ENCODE measurements around the gene GAS2L2.

DNA sequence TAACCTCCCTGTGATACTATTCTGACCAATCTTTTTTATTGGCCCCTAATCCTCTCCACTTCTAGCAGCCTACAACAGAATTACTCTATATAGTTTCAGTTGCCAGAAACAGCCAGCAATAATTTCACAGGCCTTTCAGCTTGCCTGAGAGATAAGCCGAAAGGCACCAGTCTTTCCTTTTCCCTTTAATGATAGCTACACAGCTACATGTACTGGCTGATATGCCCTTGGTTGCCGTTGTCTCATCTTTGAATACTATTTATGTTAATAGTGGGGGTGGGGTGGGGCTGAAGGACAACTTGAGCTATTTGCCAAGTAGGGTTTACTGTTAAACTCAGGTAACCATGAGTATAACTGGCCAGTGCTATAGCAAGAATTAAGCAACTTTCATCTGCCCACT lies 57.4 kb downstream of the GAS2L2 start:
- TF ChIP-seq, protein P1, sequence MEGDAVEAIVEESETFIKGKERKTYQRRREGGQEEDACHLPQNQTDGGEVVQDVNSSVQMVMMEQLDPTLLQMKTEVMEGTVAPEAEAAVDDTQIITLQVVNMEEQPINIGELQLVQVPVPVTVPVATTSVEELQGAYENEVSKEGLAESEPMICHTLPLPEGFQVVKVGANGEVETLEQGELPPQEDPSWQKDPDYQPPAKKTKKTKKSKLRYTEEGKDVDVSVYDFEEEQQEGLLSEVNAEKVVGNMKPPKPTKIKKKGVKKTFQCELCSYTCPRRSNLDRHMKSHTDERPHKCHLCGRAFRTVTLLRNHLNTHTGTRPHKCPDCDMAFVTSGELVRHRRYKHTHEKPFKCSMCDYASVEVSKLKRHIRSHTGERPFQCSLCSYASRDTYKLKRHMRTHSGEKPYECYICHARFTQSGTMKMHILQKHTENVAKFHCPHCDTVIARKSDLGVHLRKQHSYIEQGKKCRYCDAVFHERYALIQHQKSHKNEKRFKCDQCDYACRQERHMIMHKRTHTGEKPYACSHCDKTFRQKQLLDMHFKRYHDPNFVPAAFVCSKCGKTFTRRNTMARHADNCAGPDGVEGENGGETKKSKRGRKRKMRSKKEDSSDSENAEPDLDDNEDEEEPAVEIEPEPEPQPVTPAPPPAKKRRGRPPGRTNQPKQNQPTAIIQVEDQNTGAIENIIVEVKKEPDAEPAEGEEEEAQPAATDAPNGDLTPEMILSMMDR (IDR thresholded peaks at IDR 0.05), result no peak
- no peak for TF ChIP-seq POLR2A (IDR thresholded peaks at IDR 0.05)
- TF ChIP-seq POLR2AphosphoS5 (IDR thresholded peaks at IDR 0.05), result no peak

All from prostate gland (tissue), 2 donors.